GM12878 (cell line): ENCODE measurements around the gene PDE11A. TPM values are rescaled to one million over a fixed set of nuclear protein-coding genes. Genes with fewer than 3 reads are reported as not detected.

ENCODE experiments used
- ATF3 ChIP-seq: IDR thresholded peaks from 2 replicates; pipeline ENCODE4 v1.6.1; 2011; ENCODE audit warnings: low read depth, mild to moderate bottlenecking, low read length, moderate library complexity, borderline replicate concordance; ENCODE audit errors: extremely low read depth
- BACH1 ChIP-seq: fragments of 450-650 bp; IDR thresholded peaks from 2 replicates; pipeline ENCODE4 v1.6.1; 2017; ENCODE audit warnings: mild to moderate bottlenecking, borderline replicate concordance
- CHD2 ChIP-seq: IDR thresholded peaks from 2 replicates; pipeline ENCODE4 v1.6.1; 2011; ENCODE audit warnings: low read depth, low read length, improper control_type of control experiment, borderline replicate concordance
- ELK1 ChIP-seq: IDR thresholded peaks from 2 replicates; pipeline ENCODE4 v1.6.1; 2012; ENCODE audit warnings: low read depth, low read length, improper control_type of control experiment
- ETV6 ChIP-seq, 2 experiments: fragments of 450-650 bp in 1 of 2; IDR thresholded peaks in 1 of 2; conservative IDR thresholded peaks in 1 of 2; 2 replicates each; pipeline ENCODE4 v1.6.1; 2014; ENCODE audit warnings: antibody characterized with exemption in 1 of 2, borderline replicate concordance in 1 of 2, low read depth in 1 of 2, mild to moderate bottlenecking in 1 of 2, moderate library complexity in 1 of 2
- FOS ChIP-seq: IDR thresholded peaks from 3 replicates; pipeline ENCODE4 v1.6.1; 2011; ENCODE audit warnings: borderline replicate concordance; ENCODE audit not compliant: insufficient read length; ENCODE audit errors: extremely low read depth
- GATAD2B ChIP-seq: fragments of 450-650 bp; conservative IDR thresholded peaks from 2 replicates; pipeline ENCODE4 v1.6.1; 2017; ENCODE audit warnings: low read depth, mild to moderate bottlenecking, moderate library complexity
- HCFC1 ChIP-seq: fragments of 150-350 bp; IDR thresholded peaks from 2 replicates; pipeline ENCODE4 v1.6.1; 2014; ENCODE audit warnings: low read length
- KLF5 ChIP-seq: fragments of 450-650 bp; IDR thresholded peaks from 2 replicates; pipeline ENCODE4 v1.6.1; 2014; ENCODE audit warnings: mild to moderate bottlenecking; ENCODE audit not compliant: partially characterized antibody
- MEF2A ChIP-seq: IDR thresholded peaks from 2 replicates; pipeline ENCODE4 v1.6.1; 2011; ENCODE audit warnings: low read depth, mild to moderate bottlenecking, low read length, moderate library complexity; ENCODE audit not compliant: insufficient read depth
- MTA3 ChIP-seq: IDR thresholded peaks from 2 replicates; pipeline ENCODE4 v1.6.1; 2012; ENCODE audit warnings: low read length, inconsistent platforms, borderline replicate concordance
- MXI1 ChIP-seq: fragments of 150-350 bp; IDR thresholded peaks from 2 replicates; pipeline ENCODE4 v1.6.1; 2011; ENCODE audit warnings: low read depth, mild to moderate bottlenecking, inconsistent platforms, low read length, improper control_type of control experiment
- NR2C1 ChIP-seq: fragments of 450-650 bp; IDR thresholded peaks from 2 replicates; pipeline ENCODE4 v1.6.1; 2017; ENCODE audit warnings: antibody characterized with exemption, mild to moderate bottlenecking, moderate library complexity
- PAX8 ChIP-seq: fragments of 450-650 bp; IDR thresholded peaks from 2 replicates; pipeline ENCODE4 v1.6.1; 2017; ENCODE audit warnings: mild to moderate bottlenecking, moderate library complexity
- PML ChIP-seq: IDR thresholded peaks from 2 replicates; pipeline ENCODE4 v1.6.1; 2012; ENCODE audit warnings: low read length, inconsistent platforms
- RUNX3 ChIP-seq: IDR thresholded peaks from 2 replicates; pipeline ENCODE4 v1.6.1; 2012; ENCODE audit warnings: low read length, inconsistent platforms
- SIN3A ChIP-seq: IDR thresholded peaks from 2 replicates; pipeline ENCODE4 v1.6.1; 2012; ENCODE audit warnings: low read depth, low read length, improper control_type of control experiment
- SP1 ChIP-seq: IDR thresholded peaks from one replicate; pipeline ENCODE4 v1.6.1; 2011; ENCODE audit warnings: low read depth, low read length
- SPI1 ChIP-seq: IDR thresholded peaks from 2 replicates; pipeline ENCODE4 v1.6.1; 2011; ENCODE audit warnings: low read depth, mild to moderate bottlenecking, low read length, moderate library complexity, borderline replicate concordance; ENCODE audit not compliant: insufficient read depth
- SREBF2 ChIP-seq: IDR thresholded peaks from 2 replicates; pipeline ENCODE4 v1.6.1; 2012; ENCODE audit warnings: mild to moderate bottlenecking, low read length
- STAT1 ChIP-seq: fragments of 450-650 bp; conservative IDR thresholded peaks from 2 replicates; pipeline ENCODE4 v1.6.1; 2014; ENCODE audit warnings: antibody characterized with exemption, mild to moderate bottlenecking
- TBL1XR1 ChIP-seq: IDR thresholded peaks from 2 replicates; pipeline ENCODE4 v1.6.1; 2012; ENCODE audit warnings: low read depth, low read length, improper control_type of control experiment
- ZBED1 ChIP-seq: IDR thresholded peaks from 2 replicates; pipeline ENCODE4 v1.6.1; 2016; ENCODE audit warnings: borderline replicate concordance
- ZNF217 ChIP-seq: fragments of 450-650 bp; IDR thresholded peaks from 2 replicates; pipeline ENCODE4 v1.6.1; 2017; ENCODE audit warnings: antibody characterized with exemption, mild to moderate bottlenecking
- polyA plus RNA-seq, 11 experiments: library from polyadenylated mRNA; depleted of rRNA in 4 of 11; unstranded in 6 of 11; stranded (reverse) in 5 of 11; fragments of >200 nt; fragmentation: Nextera tagmentation in 4 of 11; fragmentation: Illumina TruSeq in 1 of 11; extraction: Ambion mirVana in 4 of 11; extraction: Trizol in 1 of 11; gene quantifications; 1 replicate in 1 of 11; 2 replicates in 10 of 11; pipeline versions ENCODE4 v1.2.1 to v1.2.3, GENCODE V29; 2011 to 2016; ENCODE audit warnings: inconsistent platforms in 2 of 11, missing spikeins in 2 of 11, low read depth in 1 of 11
- total RNA-seq, 4 experiments: library from RNA; depleted of rRNA in 3 of 4; stranded (reverse); fragments of >200 nt in 3 of 4; fragmentation: Illumina TruSeq in 1 of 4; extraction: Trizol in 1 of 4; gene quantifications; 2 replicates each; pipeline versions ENCODE4 v1.2.1 to v1.2.3, GENCODE V29; 2013 to 2021
- TF ChIP-seq, protein P1 (sequence below): IDR thresholded peaks from 2 replicates; pipeline ENCODE4 v1.6.1; 2011; ENCODE audit warnings: mild to moderate bottlenecking, low read depth, low read length, moderate library complexity; ENCODE audit not compliant: insufficient replicate concordance
- TF ChIP-seq, protein P2 (sequence below): IDR thresholded peaks from 2 replicates; pipeline ENCODE4 v1.6.1; 2012; ENCODE audit warnings: low read depth, low read length, improper control_type of control experiment
- TF ChIP-seq, protein P3 (sequence below): IDR thresholded peaks from 2 replicates; pipeline ENCODE4 v1.6.1; 2012; ENCODE audit warnings: low read depth, low read length, improper control_type of control experiment

The PDE11A gene
- total and polyA plus RNA-seq, 10 of the 15 experiments (the other 5 are each of a cell fraction or from before 2014, with no cell fraction given): 0.01 to 0.17 (median 0.06) TPM; not detected in 5

GRCh38 chr2:177618255-177619253 lies 454.0 kb downstream of the PDE11A start (continued):
- no peak for TF ChIP-seq MEF2A
- no peak for TF ChIP-seq MTA3
- no peak for TF ChIP-seq FOS
- peak; percentile 47; the same call in 1 of the 2 replicates for TF ChIP-seq BACH1
- TF ChIP-seq KLF5: peak; percentile 81
- TF ChIP-seq MXI1: peak; percentile 96
- TF ChIP-seq ZBED1: no peak
- peak; percentile 46 for TF ChIP-seq RUNX3
- TF ChIP-seq ZNF217: no peak
- TF ChIP-seq GATAD2B: 0 out of 2 replicates have a peak, but pooled peaks have one; percentile 65
- peak; percentile 98 for TF ChIP-seq NR2C1
- TF ChIP-seq HCFC1: peak; percentile 93
- no peak for TF ChIP-seq SP1
- TF ChIP-seq SREBF2: peak; percentile 56; the same call in 1 of the 2 replicates
- no peak for TF ChIP-seq SPI1
- TF ChIP-seq SIN3A: peak; percentile 89
- no peak for TF ChIP-seq PML
- peak; percentile 58; the same call in 1 of the 2 replicates for TF ChIP-seq ATF3
- TF ChIP-seq CHD2: no peak
- TF ChIP-seq, protein P1, sequence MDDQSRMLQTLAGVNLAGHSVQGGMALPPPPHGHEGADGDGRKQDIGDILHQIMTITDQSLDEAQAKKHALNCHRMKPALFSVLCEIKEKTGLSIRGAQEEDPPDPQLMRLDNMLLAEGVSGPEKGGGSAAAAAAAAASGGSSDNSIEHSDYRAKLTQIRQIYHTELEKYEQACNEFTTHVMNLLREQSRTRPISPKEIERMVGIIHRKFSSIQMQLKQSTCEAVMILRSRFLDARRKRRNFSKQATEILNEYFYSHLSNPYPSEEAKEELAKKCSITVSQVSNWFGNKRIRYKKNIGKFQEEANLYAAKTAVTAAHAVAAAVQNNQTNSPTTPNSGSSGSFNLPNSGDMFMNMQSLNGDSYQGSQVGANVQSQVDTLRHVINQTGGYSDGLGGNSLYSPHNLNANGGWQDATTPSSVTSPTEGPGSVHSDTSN: no peak
- peak; percentile 75 for TF ChIP-seq ELK1
- TF ChIP-seq TBL1XR1: no peak
- no peak for TF ChIP-seq PAX8
- TF ChIP-seq, protein P2, sequence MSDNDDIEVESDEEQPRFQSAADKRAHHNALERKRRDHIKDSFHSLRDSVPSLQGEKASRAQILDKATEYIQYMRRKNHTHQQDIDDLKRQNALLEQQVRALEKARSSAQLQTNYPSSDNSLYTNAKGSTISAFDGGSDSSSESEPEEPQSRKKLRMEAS: no peak
- no peak for TF ChIP-seq ETV6 (conservative IDR thresholded peaks at IDR 0.05 in 1 of 2, IDR thresholded peaks at IDR 0.05 in 1 of 2; ENCODE audit: borderline replicate concordance in 1 of 2, low read depth in 1 of 2)
- TF ChIP-seq, protein P3, sequence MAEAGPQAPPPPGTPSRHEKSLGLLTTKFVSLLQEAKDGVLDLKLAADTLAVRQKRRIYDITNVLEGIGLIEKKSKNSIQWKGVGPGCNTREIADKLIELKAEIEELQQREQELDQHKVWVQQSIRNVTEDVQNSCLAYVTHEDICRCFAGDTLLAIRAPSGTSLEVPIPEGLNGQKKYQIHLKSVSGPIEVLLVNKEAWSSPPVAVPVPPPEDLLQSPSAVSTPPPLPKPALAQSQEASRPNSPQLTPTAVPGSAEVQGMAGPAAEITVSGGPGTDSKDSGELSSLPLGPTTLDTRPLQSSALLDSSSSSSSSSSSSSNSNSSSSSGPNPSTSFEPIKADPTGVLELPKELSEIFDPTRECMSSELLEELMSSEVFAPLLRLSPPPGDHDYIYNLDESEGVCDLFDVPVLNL: no peak
- peak; percentile 87; the same call in 1 of the 2 replicates for TF ChIP-seq STAT1
